ENCODE results near the gene ZFP36. TPM values are rescaled to one million over a fixed set of nuclear protein-coding genes. Genes with fewer than 3 reads are reported as not detected.

Gene ZFP36
- total and polyA plus RNA-seq, 5 experiments from 2014 or later = 70.4 to 188 (median 137) TPM

- Mint-ChIP-seq H3K9me3 (no peaks in the 10 kb centered on the region), H3K4me1 (peaks cover 29 to 72% (median 64%) of the 10 kb centered on the region in 4 donors), H3K36me3 (peaks cover 0 to 10% (median 5%) of the 10 kb centered on the region in 3 donors), H3K4me3 (peak overlapping the region; percentile 79 to 98 (median 87)), H3K27ac (peak overlapping the region; percentile 94 to 100 (median 98)), H3K27me3 (peaks cover 0 to 3% (median 0%) of the 10 kb centered on the region in 5 donors)
- POLR2A ChIA-PET = interaction anchor here (1.0 to 11.2 kb wide), 13 partner anchors 10 to 784 kb away, joined by 3 to 258 read pairs (median 7); partner anchors contain the start of genes EIF3K, GMFG, MED29 and PAF1
- DNase-seq (peak; percentile 74 to 93 (median 82)), ATAC-seq (peak in 1 of 2 donors; percentile 5)
Observed at GRCh38 chr19:39402346-39403300, 4.0 kb upstream of the ZFP36 start.

DNA sequence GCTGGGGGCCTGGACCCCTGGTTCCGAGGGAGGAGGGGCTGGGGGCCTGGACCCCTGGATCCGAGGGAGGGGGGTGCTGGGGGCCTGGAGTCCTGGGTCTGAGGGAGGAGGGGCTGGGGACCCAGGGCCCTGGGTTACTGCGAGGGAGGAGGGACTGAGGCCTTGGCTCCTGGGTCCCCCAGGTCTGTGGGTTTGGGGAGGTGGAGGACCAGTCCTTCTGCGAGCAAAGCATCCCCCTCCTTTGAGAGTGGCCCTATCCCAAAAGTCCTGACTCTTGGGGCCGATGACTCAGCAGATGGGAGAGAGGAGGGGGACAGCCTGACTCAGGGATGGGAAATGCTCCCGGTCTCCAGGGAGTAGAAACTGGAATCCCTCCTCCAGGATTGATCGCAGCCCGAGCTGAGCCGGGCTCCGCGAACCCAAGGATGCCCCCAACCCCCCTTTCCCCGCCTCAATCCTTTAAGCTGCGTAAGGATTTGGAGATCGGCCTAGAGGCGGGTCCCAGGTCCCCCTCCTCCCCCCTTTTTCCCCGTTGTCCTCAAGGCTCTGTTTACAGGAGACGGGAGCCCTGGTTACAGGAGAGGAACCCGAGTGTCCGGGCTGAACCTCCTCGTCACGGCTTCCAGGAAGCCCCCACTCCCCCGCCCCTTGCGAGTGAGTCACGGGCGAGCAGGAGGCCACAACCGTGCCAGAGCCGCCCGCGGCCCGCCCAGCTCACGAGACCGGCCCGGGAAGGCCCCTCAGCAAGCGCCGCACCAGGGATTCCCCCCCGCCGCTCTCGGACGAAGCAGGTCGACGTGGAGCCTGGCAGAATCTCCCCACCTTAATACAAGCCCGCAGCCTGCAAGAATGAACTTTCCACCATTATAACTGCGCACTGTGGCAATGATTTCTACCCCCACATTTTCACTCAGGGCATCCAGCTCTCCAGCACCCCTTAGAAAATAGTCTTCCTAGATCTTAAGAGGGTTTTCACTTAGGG is 3.0 kb upstream of the ZFP36 start:
- peaks cover 2 to 16% (median 15%) of the 10 kb centered on the region in 3 donors for H3K36me3 Mint-ChIP-seq
- peak overlapping the region; percentile 94 to 100 (median 98) for H3K27ac Mint-ChIP-seq
- H3K27me3 Mint-ChIP-seq = peaks cover 0 to 3% (median 0%) of the 10 kb centered on the region in 5 donors
- H3K9me3 Mint-ChIP-seq = no peaks in the 10 kb centered on the region
- peak overlapping the region; percentile 79 to 98 (median 87) for H3K4me3 Mint-ChIP-seq
- POLR2A ChIA-PET = interaction anchor here (0.7 to 11.2 kb wide), 9 partner anchors 9 to 1313 kb away, joined by 3 to 258 read pairs (median 7); partner anchors contain the start of genes COQ8B, ITPKC, MED29 and PAF1
- peak; percentile 87 to 99 (median 94) for DNase-seq
- peaks cover 29 to 69% (median 60%) of the 10 kb centered on the region in 4 donors for H3K4me1 Mint-ChIP-seq
- ATAC-seq = peak; percentile 29 to 35

DNA sequence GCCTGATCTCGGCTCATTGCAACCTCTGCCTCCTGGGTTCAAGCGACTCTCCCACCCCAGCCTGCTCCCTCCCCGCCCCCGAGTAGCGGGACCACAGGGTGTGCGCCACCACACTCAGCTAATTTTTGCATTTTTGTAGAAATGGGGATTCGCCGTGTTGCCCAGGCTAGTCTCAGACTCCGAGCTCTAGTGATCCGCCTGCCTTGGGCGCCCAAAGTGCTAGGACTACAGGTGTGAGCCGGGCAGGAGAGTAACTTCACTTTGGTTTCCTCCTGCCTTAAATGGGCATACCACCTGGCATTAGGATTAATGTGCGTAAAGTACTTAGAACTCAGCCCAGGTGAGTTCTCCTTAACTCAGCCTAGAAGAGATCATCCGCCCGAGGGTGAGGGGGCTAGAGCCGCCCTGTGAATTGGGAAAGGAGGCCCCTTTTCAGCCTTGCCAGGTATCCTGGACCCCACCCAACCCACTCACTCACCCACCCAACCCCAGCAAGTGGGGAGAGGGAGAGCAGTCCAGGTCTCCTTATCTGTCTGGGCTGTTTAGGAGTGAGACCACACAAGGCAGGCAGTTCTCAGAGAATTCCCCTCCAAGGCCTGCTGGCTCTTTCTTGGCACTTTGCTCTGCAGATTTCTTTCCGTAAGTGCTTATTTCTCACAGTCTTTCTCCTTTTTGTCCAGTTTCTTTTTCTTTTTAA is 1.2 kb upstream of the ZFP36 start:
- peak overlapping the region; percentile 94 to 100 (median 98) for H3K27ac Mint-ChIP-seq
- no peak for ATAC-seq
- DNase-seq = peak in 3 of 10 donors; percentile 22 to 39 (median 38)
- peaks cover 29 to 69% (median 50%) of the 10 kb centered on the region in 4 donors for H3K4me1 Mint-ChIP-seq
- peak overlapping the region; percentile 79 to 98 (median 92) for H3K4me3 Mint-ChIP-seq
- peaks cover 0 to 2% (median 0%) of the 10 kb centered on the region in 9 donors for H3K9me3 Mint-ChIP-seq
- POLR2A ChIA-PET = interaction anchor here (0.6 to 11.2 kb wide), 13 partner anchors 8 to 574 kb away, joined by 3 to 258 read pairs (median 5); partner anchors contain the start of genes GMFG, MED29, PAF1 and PLEKHG2
- peaks cover 0 to 3% (median 0%) of the 10 kb centered on the region in 5 donors for H3K27me3 Mint-ChIP-seq
- H3K36me3 Mint-ChIP-seq = peaks cover 6 to 19% (median 18%) of the 10 kb centered on the region in 3 donors

DNA sequence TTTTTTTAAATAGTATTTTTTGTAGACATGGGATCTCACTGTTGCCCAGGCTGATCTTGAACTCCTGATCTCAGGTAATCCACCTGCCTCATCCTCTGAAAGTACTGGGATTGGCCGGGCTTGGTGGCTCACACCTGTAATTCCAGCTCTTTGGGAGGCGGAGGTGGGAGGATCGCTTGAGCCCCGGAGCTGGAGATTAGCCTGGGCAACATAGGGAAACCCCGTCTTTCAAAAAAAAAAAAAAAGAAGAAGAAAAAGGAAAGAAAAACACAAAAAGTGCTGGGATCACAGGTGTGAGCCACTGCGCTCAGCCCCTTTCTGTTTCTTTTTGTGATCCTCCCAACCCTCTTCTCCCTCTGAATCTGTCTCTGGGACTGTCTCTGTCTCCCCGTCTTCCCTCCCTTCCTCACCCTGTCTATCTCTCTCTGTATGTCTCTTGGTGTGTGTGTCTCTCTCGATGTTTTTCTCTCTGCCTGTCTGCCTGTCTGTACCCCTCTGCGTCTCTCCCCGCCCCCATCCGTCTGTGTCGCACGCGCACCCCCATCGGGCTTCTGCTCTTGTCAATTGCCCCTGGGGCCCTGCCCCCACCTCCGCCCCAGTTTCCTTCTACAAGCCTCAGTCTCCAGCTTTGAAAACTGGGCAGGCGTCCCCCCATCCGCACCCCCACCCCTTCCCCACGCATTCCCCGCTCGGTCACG is 540 bp upstream of the ZFP36 start:
- Mint-ChIP-seq H3K27me3 (peaks cover 0 to 3% (median 0%) of the 10 kb centered on the region in 5 donors), H3K9me3 (peaks cover 0 to 2% (median 0%) of the 10 kb centered on the region in 9 donors), H3K4me1 (peaks cover 35 to 71% (median 51%) of the 10 kb centered on the region in 4 donors), H3K27ac (peak overlapping the region; percentile 94 to 100 (median 98)), H3K4me3 (peak overlapping the region; percentile 79 to 98 (median 92)), H3K36me3 (peaks cover 6 to 19% (median 18%) of the 10 kb centered on the region in 3 donors)
- DNase-seq (peak in 9 of 10 donors; percentile 81 to 98 (median 94)), ATAC-seq (peak; percentile 19 to 24)
- POLR2A ChIA-PET = interaction anchor here (0.8 to 9.1 kb wide), 9 partner anchors 9 to 554 kb away, joined by 3 to 183 read pairs (median 4); partner anchors contain the start of genes EID2B, GMFG, MED29 and PAF1

DNA sequence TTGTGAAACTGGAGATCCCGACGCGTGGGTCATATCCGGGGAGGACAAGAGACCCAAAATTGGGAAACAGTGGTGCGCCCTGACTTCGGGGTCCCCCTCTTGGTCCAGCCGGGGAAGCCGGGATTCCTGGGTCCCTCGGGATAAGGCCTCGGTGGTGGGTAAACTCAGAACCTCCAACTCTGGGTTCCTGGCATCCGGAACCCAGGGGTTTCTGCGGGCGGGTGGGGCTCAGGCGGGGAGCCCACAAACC is 688 bp downstream of the ZFP36 start:
- Mint-ChIP-seq H3K27me3 (peaks cover 0 to 8% (median 0%) of the 10 kb centered on the region in 5 donors), H3K4me3 (peak overlapping the region; percentile 79 to 98 (median 94)), H3K27ac (peak overlapping the region; percentile 93 to 100 (median 98)), H3K9me3 (peaks cover 0 to 5% (median 0%) of the 10 kb centered on the region in 9 donors), H3K4me1 (peaks cover 36 to 71% (median 51%) of the 10 kb centered on the region in 4 donors), H3K36me3 (peaks cover 6 to 21% (median 19%) of the 10 kb centered on the region in 3 donors)
- ATAC-seq (no peak), DNase-seq (peak in 1 of 10 donors; percentile 67)
- POLR2A ChIA-PET = interaction anchor here (1.1 to 9.1 kb wide), 7 partner anchors 10 to 125 kb away, joined by 3 to 183 read pairs (median 17); partner anchors contain the start of genes EID2B, GMFG, MED29 and PAF1

- H3K9me3 Mint-ChIP-seq = peaks cover 0 to 5% (median 0%) of the 10 kb centered on the region in 9 donors
- POLR2A ChIA-PET = interaction anchor here (0.6 to 9.1 kb wide), 9 partner anchors 10 to 308 kb away, joined by 3 to 183 read pairs (median 9); partner anchors contain the start of genes GMFG, MED29, PAF1 and RPS16
- H3K4me1 Mint-ChIP-seq = peaks cover 36 to 67% (median 48%) of the 10 kb centered on the region in 4 donors
- ATAC-seq (peak; percentile 4 to 6), DNase-seq (peak in 8 of 10 donors; percentile 52 to 93 (median 76))
- H3K27me3 Mint-ChIP-seq = peaks cover 0 to 8% (median 0%) of the 10 kb centered on the region in 5 donors
- H3K4me3 Mint-ChIP-seq = peak overlapping the region; percentile 79 to 98 (median 94)
- H3K27ac Mint-ChIP-seq = peak overlapping the region; percentile 93 to 100 (median 98)
- peaks cover 6 to 21% (median 19%) of the 10 kb centered on the region in 3 donors for H3K36me3 Mint-ChIP-seq
Observed at GRCh38 chr19:39407660-39408391, 1.2 kb downstream of the ZFP36 start.

DNA sequence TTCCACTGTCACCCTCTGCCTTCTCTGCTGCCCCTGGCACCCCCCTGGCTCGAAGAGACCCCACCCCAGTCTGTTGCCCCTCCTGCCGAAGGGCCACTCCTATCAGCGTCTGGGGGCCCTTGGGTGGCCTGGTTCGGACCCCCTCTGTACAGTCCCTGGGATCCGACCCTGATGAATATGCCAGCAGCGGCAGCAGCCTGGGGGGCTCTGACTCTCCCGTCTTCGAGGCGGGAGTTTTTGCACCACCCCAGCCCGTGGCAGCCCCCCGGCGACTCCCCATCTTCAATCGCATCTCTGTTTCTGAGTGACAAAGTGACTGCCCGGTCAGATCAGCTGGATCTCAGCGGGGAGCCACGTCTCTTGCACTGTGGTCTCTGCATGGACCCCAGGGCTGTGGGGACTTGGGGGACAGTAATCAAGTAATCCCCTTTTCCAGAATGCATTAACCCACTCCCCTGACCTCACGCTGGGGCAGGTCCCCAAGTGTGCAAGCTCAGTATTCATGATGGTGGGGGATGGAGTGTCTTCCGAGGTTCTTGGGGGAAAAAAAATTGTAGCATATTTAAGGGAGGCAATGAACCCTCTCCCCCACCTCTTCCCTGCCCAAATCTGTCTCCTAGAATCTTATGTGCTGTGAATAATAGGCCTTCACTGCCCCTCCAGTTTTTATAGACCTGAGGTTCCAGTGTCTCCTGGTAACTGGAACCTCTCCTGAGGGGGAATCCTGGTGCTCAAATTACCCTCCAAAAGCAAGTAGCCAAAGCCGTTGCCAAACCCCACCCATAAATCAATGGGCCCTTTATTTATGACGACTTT is 2.0 kb downstream of the ZFP36 start:
- DNase-seq (peak in 6 of 10 donors; percentile 34 to 57 (median 48)), ATAC-seq (no peak)
- Mint-ChIP-seq H3K4me3 (peak overlapping the region; percentile 79 to 98 (median 94)), H3K4me1 (peaks cover 36 to 66% (median 49%) of the 10 kb centered on the region in 4 donors), H3K27ac (peak overlapping the region; percentile 93 to 100 (median 98)), H3K36me3 (peaks cover 6 to 21% (median 19%) of the 10 kb centered on the region in 3 donors), H3K9me3 (peaks cover 0 to 5% (median 0%) of the 10 kb centered on the region in 9 donors), H3K27me3 (peaks cover 0 to 8% (median 0%) of the 10 kb centered on the region in 5 donors)
- POLR2A ChIA-PET = interaction anchor here (0.6 to 9.1 kb wide), 13 partner anchors 7 to 308 kb away, joined by 3 to 183 read pairs (median 5); partner anchors contain the start of genes GMFG, MED29, PAF1 and RPS16

DNA sequence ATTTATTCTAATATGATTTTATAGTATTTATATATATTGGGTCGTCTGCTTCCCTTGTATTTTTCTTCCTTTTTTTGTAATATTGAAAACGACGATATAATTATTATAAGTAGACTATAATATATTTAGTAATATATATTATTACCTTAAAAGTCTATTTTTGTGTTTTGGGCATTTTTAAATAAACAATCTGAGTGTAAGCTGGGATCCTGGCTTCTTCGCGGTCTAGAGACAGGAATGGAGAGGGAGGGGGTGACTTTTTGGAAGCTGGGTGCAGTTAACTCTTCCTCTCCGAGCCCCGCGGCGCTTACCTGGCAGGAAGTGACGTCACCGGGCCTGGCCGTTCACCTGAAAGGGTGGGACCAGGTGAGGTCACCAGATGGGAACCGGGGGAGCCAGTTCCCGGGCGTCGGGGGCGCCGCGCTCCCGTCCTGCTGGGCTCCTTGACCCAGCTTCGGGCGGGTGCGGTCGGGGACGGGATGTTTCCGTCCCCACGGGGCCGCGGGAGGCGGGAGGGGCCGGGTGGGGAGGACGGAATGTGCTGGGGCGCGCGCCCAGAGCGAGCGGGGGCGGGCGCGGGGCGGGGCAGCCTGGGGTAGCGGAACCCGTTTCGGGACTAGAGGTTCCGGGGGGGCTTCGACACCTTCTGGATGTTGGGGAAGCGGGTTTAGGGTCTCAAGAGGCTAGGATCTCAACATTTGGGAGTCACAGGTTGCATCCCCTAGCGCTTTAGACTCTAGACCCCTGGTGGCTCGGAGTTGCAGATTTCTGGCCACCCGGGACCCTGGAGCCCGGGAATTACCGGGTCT is 2.8 kb downstream of the ZFP36 start:
- ATAC-seq = peak; percentile 5 to 6
- POLR2A ChIA-PET = interaction anchor here (0.9 to 9.1 kb wide), 10 partner anchors 8 to 73 kb away, joined by 3 to 183 read pairs (median 7); partner anchors contain the start of genes GMFG, MED29, PAF1 and RPS16
- H3K36me3 Mint-ChIP-seq = peaks cover 6 to 23% (median 21%) of the 10 kb centered on the region in 3 donors

More for the DNA sequence above, 2.8 kb downstream of the ZFP36 start:
- peaks cover 0 to 5% (median 0%) of the 10 kb centered on the region in 9 donors for H3K9me3 Mint-ChIP-seq
- H3K27ac Mint-ChIP-seq = peak overlapping the region; percentile 93 to 100 (median 98)
- peak; percentile 70 to 92 (median 86) for DNase-seq
- H3K27me3 Mint-ChIP-seq = peaks cover 0 to 8% (median 0%) of the 10 kb centered on the region in 5 donors
- H3K4me3 Mint-ChIP-seq = peak overlapping the region; percentile 79 to 98 (median 94)
- peaks cover 44 to 67% (median 52%) of the 10 kb centered on the region in 4 donors for H3K4me1 Mint-ChIP-seq

Measured in naive thymus-derived CD8-positive, alpha-beta T cell (primary cell).